IPS-NIHi7 (cell line): ENCODE results near the gene OR52K2.
"Not testable (repeated sequence)": the region's sequence is repeated elsewhere in the genome, so short reads cannot be mapped to it uniquely, and the experiment has no call there.

Experiments
- DNase-seq: peaks from one replicate; pipeline ENCODE4 v3.0.0; 2012; ENCODE audit warnings: mixed read lengths; ENCODE audit errors: extremely low spot score

The OR52K2 gene

GRCh38 chr11:4448995-4449394 lies at the start of gene OR52K2:
Gene OR52K2, plus strand, starts transcription at chr11:4449295. Its CDS starts 45 bp downstream, at chr11:4449340.
- no peak for DNase-seq

GRCh38 chr11:4406206-4406605 lies 42.9 kb upstream of the OR52K2 start:
- not testable (repeated sequence) for DNase-seq

- DNase-seq: no peak
Observed at GRCh38 chr11:4416306-4416705, 32.8 kb upstream of the OR52K2 start.

GRCh38 chr11:4416816-4417215 lies 32.3 kb upstream of the OR52K2 start:
- DNase-seq: no peak

GRCh38 chr11:4418403-4418802 lies 30.7 kb upstream of the OR52K2 start:
- DNase-seq: no peak

- DNase-seq: no peak
Observed at GRCh38 chr11:4430051-4430450, 19.0 kb upstream of the OR52K2 start.

- DNase-seq: no peak
Observed at GRCh38 chr11:4433856-4434255, 15.2 kb upstream of the OR52K2 start.

GRCh38 chr11:4436411-4436810 lies 12.7 kb upstream of the OR52K2 start:
- DNase-seq: no peak

GRCh38 chr11:4441515-4441914 lies 7.6 kb upstream of the OR52K2 start:
- DNase-seq: no peak

GRCh38 chr11:4443232-4443891 lies 5.7 kb upstream of the OR52K2 start:
- DNase-seq: peak; percentile 23

- no peak for DNase-seq
Observed at GRCh38 chr11:4453118-4453517, 4.0 kb downstream of the OR52K2 start.

- no peak for DNase-seq
Observed at GRCh38 chr11:4454021-4454420, 4.9 kb downstream of the OR52K2 start.

- DNase-seq: no peak
Observed at GRCh38 chr11:4455419-4455818, 6.3 kb downstream of the OR52K2 start.

GRCh38 chr11:4459500-4459899 lies 10.4 kb downstream of the OR52K2 start:
- no peak for DNase-seq

- no peak for DNase-seq
Observed at GRCh38 chr11:4460151-4460550, 11.1 kb downstream of the OR52K2 start.

- no peak for DNase-seq
Observed at GRCh38 chr11:4464216-4465159, 15.4 kb downstream of the OR52K2 start.

- DNase-seq: no peak
Observed at GRCh38 chr11:4465407-4465806, 16.3 kb downstream of the OR52K2 start.

- peak; percentile 30 for DNase-seq
Observed at GRCh38 chr11:4466131-4466870, 17.2 kb downstream of the OR52K2 start.

GRCh38 chr11:4466871-4467442 lies 17.9 kb downstream of the OR52K2 start:
- no peak for DNase-seq

- no peak for DNase-seq
Observed at GRCh38 chr11:4467811-4468606, 18.9 kb downstream of the OR52K2 start.

GRCh38 chr11:4479644-4480043 lies 30.5 kb downstream of the OR52K2 start:
- no peak for DNase-seq
